ENCODE data around the gene TNRC18.

- TF ChIP-seq JUN (IDR thresholded peaks at IDR 0.05; ENCODE audit: borderline replicate concordance, insufficient read depth, insufficient read length, low read depth) (no peak), POLR2AphosphoS5 (IDR thresholded peaks at IDR 0.05; ENCODE audit: insufficient read depth, low read depth, low read length) (no peak), EZH2 (IDR thresholded peaks at IDR 0.05; ENCODE audit: borderline replicate concordance, low read depth, low read length, severe bottlenecking) (no peak), POLR2A (IDR thresholded peaks at IDR 0.05; ENCODE audit: low read depth, low read length) (no peak), CTCF (IDR thresholded peaks at IDR 0.05; ENCODE audit: extremely low read depth in 1 of 2, insufficient read depth in 1 of 2, low read depth in 1 of 2, low read length in 2 of 2) (no peak), MAX (IDR thresholded peaks at IDR 0.05; ENCODE audit: insufficient read depth, insufficient read length) (no peak), MYC (IDR thresholded peaks at IDR 0.05; ENCODE audit: low read depth, low read length) (no peak)
These were observed 75.3 kb downstream of the TNRC18 start for GRCh38 chr7:5348134-5349004.
